HCT116 (cell line): Measurements from ENCODE around the gene CACNG8. TPM values are rescaled to one million over a fixed set of nuclear protein-coding genes. Genes with fewer than 3 reads are reported as not detected.

ENCODE experiments used
- ATAC-seq: fragments of 200-7000 bp; cut with Tn5 transposase; 2 replicates; pipeline ENCODE4 v1.9.1; 2020; ENCODE audit warnings: mild to moderate bottlenecking, moderate library complexity
- BruUV-seq: library from RNA; stranded (reverse); fragments of 400-500 nt; replicated peaks from 2 replicates; lab custom pipeline; 2021; lab: Mats Ljungman, UMichigan
- CTCF ChIA-PET: fragments of 300-600 bp; sonication (Branson Sonifier 250); formaldehyde crosslinking; loops from one replicate; lab custom pipeline; 2021; ENCODE audit warnings: antibody characterized with exemption; lab: Charles Lee
- POLR2A ChIA-PET: fragments of 300-600, 350-600 bp; sonication (Branson Sonifier 250); formaldehyde crosslinking; loops from one replicate; lab custom pipeline; 2021; ENCODE audit warnings: antibody characterized with exemption; lab: Charles Lee
- RAD21 ChIA-PET, 2 experiments: fragments of 300-600 bp; sonication (Branson Sonifier 250); formaldehyde crosslinking; loops; one replicate each; lab custom pipeline; 2023; ENCODE audit warnings: low total read pairs in 2 of 2; ENCODE audit not compliant: uncharacterized antibody in 2 of 2, unreplicated experiment in 2 of 2, low non-redundant PET in 1 of 2; lab: Charles Lee
- DNase-seq: peaks from one replicate; pipeline ENCODE4 v3.0.0-alpha.2; 2010; ENCODE audit warnings: low read depth, low spot score
- H2AFZ ChIP-seq: fragments of 200-600 bp; shearing (Covaris generic), sonication (generic); 2 replicates; pipeline ENCODE4 v1.6.1; 2017; ENCODE audit warnings: low read depth, mixed run types, mixed read lengths, antibody characterized with exemption, low read length; ENCODE audit not compliant: poor library complexity, severe bottlenecking
- H3K27ac ChIP-seq: 2 replicates; pipeline ENCODE4 v1.5.1; 2012; ENCODE audit warnings: low read depth, low read length
- H3K27me3 ChIP-seq: fragments of 200-600 bp; sonication (generic); 2 replicates; pipeline ENCODE4 v1.6.1; 2016; ENCODE audit warnings: mixed run types, low read length, mixed read lengths; ENCODE audit not compliant: insufficient read depth
- H3K36me3 ChIP-seq, 2 experiments: fragments of 200-500 bp in 1 of 2; fragments of 200-600 bp in 1 of 2; sonication (Bioruptor generic) in 1 of 2; sonication (generic) in 1 of 2; 2 replicates each; pipeline versions ENCODE4 v1.5.1 to v1.6.1; 2014 to 2016; ENCODE audit warnings: low read length in 2 of 2, inconsistent platforms in 1 of 2, mixed read lengths in 1 of 2, mixed run types in 1 of 2; ENCODE audit not compliant: insufficient read depth in 2 of 2, control insufficient read depth in 1 of 2
- H3K4me1 ChIP-seq, 2 experiments: fragments of 200-600 bp in 1 of 2; sonication (generic) in 1 of 2; 2 replicates each; pipeline versions ENCODE4 v1.5.1 to v1.6.1; 2012 to 2017; ENCODE audit warnings: low read length in 2 of 2, inconsistent platforms in 1 of 2, mild to moderate bottlenecking in 1 of 2, mixed read lengths in 1 of 2, mixed run types in 1 of 2, moderate library complexity in 1 of 2; ENCODE audit not compliant: insufficient read depth in 2 of 2, control insufficient read depth in 1 of 2
- H3K4me2 ChIP-seq: fragments of 200-600 bp; sonication (generic); 2 replicates; pipeline ENCODE4 v1.6.1; 2017; ENCODE audit warnings: mixed run types, low read length, mixed read lengths
- H3K4me3 ChIP-seq, 2 experiments: fragments of 200-600 bp in 1 of 2; sonication (generic) in 1 of 2; replicated peaks in 1 of 2; 2 replicates each; pipeline ENCODE4 v1.5.1; 2011 to 2016; ENCODE audit warnings: low read length in 2 of 2, control low read depth in 1 of 2, low read depth in 1 of 2, mild to moderate bottlenecking in 1 of 2, mixed read lengths in 1 of 2, mixed run types in 1 of 2
- H3K79me2 ChIP-seq: fragments of 200-600 bp; sonication (generic); 2 replicates; pipeline ENCODE4 v1.6.1; 2017; ENCODE audit warnings: mild to moderate bottlenecking, mixed run types, low read length, moderate library complexity, mixed read lengths; ENCODE audit not compliant: insufficient read depth
- H3K9ac ChIP-seq: fragments of 200-600 bp; sonication (generic); 2 replicates; pipeline ENCODE4 v1.6.1; 2016; ENCODE audit warnings: low read length, mixed read lengths
- H3K9me2 ChIP-seq: fragments of 200-600 bp; sonication (generic), shearing (Covaris generic); 2 replicates; pipeline ENCODE4 v1.6.1; 2017; ENCODE audit warnings: mixed run types, mild to moderate bottlenecking, moderate library complexity; ENCODE audit not compliant: insufficient read depth
- H3K9me3 ChIP-seq, 2 experiments: fragments of 200-500 bp in 1 of 2; fragments of 200-600 bp in 1 of 2; sonication (Bioruptor generic) in 1 of 2; sonication (generic) in 1 of 2; 2 replicates each; pipeline ENCODE4 v1.6.1; 2014 to 2017; ENCODE audit warnings: low read length in 2 of 2, mixed read lengths in 2 of 2, inconsistent platforms in 1 of 2, low read depth in 1 of 2, mild to moderate bottlenecking in 1 of 2, mixed run types in 1 of 2, moderate library complexity in 1 of 2; ENCODE audit not compliant: control insufficient read depth in 1 of 2, insufficient read depth in 1 of 2
- H4K20me1 ChIP-seq: fragments of 200-600 bp; sonication (generic), shearing (Covaris generic); 2 replicates; pipeline ENCODE4 v1.6.1; 2017; ENCODE audit warnings: mixed run types, mild to moderate bottlenecking, moderate library complexity; ENCODE audit not compliant: insufficient read depth
- ATF3 ChIP-seq: IDR thresholded peaks from 2 replicates; pipeline ENCODE4 v1.6.1; 2012
- CBX3 ChIP-seq: IDR thresholded peaks from 2 replicates; pipeline ENCODE4 v1.6.1; 2012; ENCODE audit warnings: low read depth
- CTCF ChIP-seq, 3 experiments: fragments of 200-600 bp in 1 of 3; sonication (generic) in 1 of 3; IDR thresholded peaks in 2 of 3; conservative IDR thresholded peaks in 1 of 3; 2 replicates each; pipeline ENCODE4 v1.5.1; 2012 to 2017; ENCODE audit warnings: low read depth in 2 of 3, low read length in 2 of 3, antibody characterized with exemption in 1 of 3, borderline replicate concordance in 1 of 3, control low read depth in 1 of 3, mild to moderate bottlenecking in 1 of 3, mixed read lengths in 1 of 3, mixed run types in 1 of 3, moderate library complexity in 1 of 3; ENCODE audit not compliant: insufficient read depth in 1 of 3
- FOSL1 ChIP-seq: IDR thresholded peaks from 2 replicates; pipeline ENCODE4 v1.6.1; 2012; ENCODE audit warnings: low read depth
- POLR2AphosphoS5 ChIP-seq: IDR thresholded peaks from 2 replicates; pipeline ENCODE4 v1.6.1; 2011; ENCODE audit warnings: mild to moderate bottlenecking, low read depth, low read length, moderate library complexity
- SIN3A ChIP-seq: IDR thresholded peaks from 2 replicates; pipeline ENCODE4 v1.6.1; 2012; ENCODE audit warnings: low read depth
- TCF7L2 ChIP-seq: IDR thresholded peaks from 2 replicates; pipeline ENCODE4 v1.7.0; 2011; ENCODE audit warnings: borderline replicate concordance, inconsistent platforms; ENCODE audit not compliant: insufficient read depth, insufficient read length; ENCODE audit errors: extremely low read depth
- ZBTB33 ChIP-seq: IDR thresholded peaks from 2 replicates; pipeline ENCODE4 v1.6.1; 2011; ENCODE audit warnings: mild to moderate bottlenecking, low read length, moderate library complexity; ENCODE audit not compliant: insufficient replicate concordance; ENCODE audit errors: extremely low read depth
- intact Hi-C: fragments of 100-400 bp; cut with micrococcal nuclease; formaldehyde crosslinking; loops from 2 replicates; pipeline ENCODE4 v1.10.0; 2022
- total RNA-seq: library from RNA; stranded (reverse); gene quantifications from one replicate; pipeline ENCODE4 v1.2.1, GENCODE V29; 2021; ENCODE audit not compliant: unreplicated experiment

The CACNG8 gene
- total RNA-seq, 1 experiment from 2014 or later, result 0.93 TPM

DNA sequence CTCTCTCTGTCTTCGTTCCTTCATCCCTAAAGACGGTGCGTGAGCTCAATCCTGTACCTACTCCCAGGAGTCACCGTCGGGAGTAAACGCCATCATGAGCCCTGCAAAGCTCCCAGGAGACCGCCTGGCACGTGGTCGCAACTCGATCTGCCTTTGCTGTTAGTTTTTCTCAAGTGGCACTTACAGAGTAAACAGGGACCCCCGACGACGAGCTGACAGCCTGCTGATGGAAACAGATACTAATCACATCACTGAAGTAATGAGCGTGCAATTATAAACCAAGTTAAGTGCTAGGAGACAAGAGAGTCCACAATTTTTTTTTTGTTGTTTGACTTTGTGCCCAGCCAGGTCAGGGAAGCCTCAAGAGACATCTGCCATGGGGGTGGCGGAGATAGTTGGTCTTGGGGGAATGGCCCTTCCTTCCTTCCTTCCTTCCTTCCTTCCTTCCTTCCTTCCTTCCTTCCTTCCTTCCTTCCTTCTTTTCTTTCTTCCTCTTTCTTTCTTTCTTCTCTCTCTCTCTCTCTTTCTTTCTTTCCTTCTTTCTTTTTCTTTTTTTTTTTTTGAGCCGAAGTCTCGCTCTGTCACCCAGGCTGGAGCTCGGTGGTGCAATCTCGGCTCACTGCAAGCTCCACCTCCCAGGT, 52.3 kb downstream of the CACNG8 start (continued):
- TF ChIP-seq CTCF (IDR thresholded peaks at IDR 0.05 in 2 of 3, conservative IDR thresholded peaks at IDR 0.05 in 1 of 3; ENCODE audit: borderline replicate concordance in 1 of 3, insufficient read depth in 1 of 3, low read depth in 2 of 3, low read length in 2 of 3) (no peak), CBX3 (no peak), SIN3A (no peak), FOSL1 (no peak)
- TF ChIP-seq, all 23 proteins: peak for 0

DNA sequence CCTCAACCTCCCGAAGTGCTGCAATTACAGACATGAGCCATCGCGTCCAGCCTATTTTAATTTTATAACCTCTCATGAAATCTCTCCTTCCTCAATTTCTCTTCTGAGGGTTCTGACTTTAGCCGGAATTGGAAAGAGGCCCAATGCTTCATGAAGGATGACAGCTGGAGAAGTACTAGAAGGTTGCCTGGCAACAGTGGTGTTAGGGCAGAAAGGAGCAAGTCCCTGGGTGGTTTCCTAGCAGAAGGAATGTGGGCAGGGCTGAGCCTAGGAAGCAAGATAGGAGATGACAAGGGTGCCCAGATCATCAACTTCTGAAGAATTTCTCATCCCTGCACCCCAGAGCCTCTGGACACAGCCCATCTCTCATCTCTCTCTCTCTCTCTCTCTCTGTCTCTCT, 54.5 kb downstream of the CACNG8 start:
- ChIA-PET POLR2A (no interaction called here), CTCF (interaction anchor here (1.7 to 1.8 kb wide), 2 partner anchors 13 to 224 kb away, joined by 4 to 9 read pairs; no protein-coding TSS in a partner anchor), RAD21 (no interaction called here)
- Histone ChIP-seq H3K9me2 (no peaks in the 10 kb centered on the region), H4K20me1 (no peaks in the 10 kb centered on the region), H3K4me3 (no peak overlapping the region), H3K27ac (no peak overlapping the region), H3K4me2 (no peak overlapping the region), H3K4me1 (peaks cover 12 to 16% of the 10 kb centered on the region in 2 experiments), H3K9me3 (no peaks in the 10 kb centered on the region), H3K36me3 (no peaks in the 10 kb centered on the region), H3K79me2 (no peaks in the 10 kb centered on the region), H3K9ac (no peak overlapping the region), H2AFZ (no peak overlapping the region), H3K27me3 (no peaks in the 10 kb centered on the region)
- DNase-seq (no peak), ATAC-seq (no peak)
- no TSS peak for BruUV-seq
- TF ChIP-seq ATF3 (no peak), ZBTB33 (no peak), POLR2AphosphoS5 (no peak), TCF7L2 (no peak)
- intact Hi-C loops, result no loop called here
